T-cell (primary cell): ENCODE results near the gene ELANE. TPM values are rescaled to one million over a fixed set of nuclear protein-coding genes. Genes with fewer than 3 reads are reported as not detected.
A peak's percentile ranks its signal among the peaks of the same experiment; 100 is the strongest.

Experiments used
- ATAC-seq, 4 experiments: fragments of 200-7000 bp in 3 of 4; fragments of 150-1000 bp in 1 of 4; cut with Tn5 transposase; replicated peaks in 1 of 4; 1 replicate in 3 of 4; 2 replicates in 1 of 4; pipeline ENCODE4 v1.10.0; 2021; ENCODE audit warnings: moderate library complexity in 3 of 4, mild to moderate bottlenecking in 2 of 4, moderate number of reproducible peaks in 1 of 4
- CTCF ChIA-PET, 2 donors: fragments of 300-600 bp; sonication (Branson Sonifier 250); formaldehyde crosslinking; loops; one replicate each; lab custom pipeline; 2022; ENCODE audit warnings: antibody characterized with exemption in 2 of 2; lab: Charles Lee
- POLR2A ChIA-PET, 2 donors: fragments of 300-600 bp; sonication (Branson Sonifier 250); formaldehyde crosslinking; loops; one replicate each; lab custom pipeline; 2022; ENCODE audit warnings: antibody characterized with exemption in 2 of 2; lab: Charles Lee
- DNase-seq, 35 experiments: peaks; one replicate each; pipeline versions ENCODE4 v3.0.0 to v3.0.0-alpha.2; 2013 to 2023
- H3K27ac ChIP-seq: one replicate; pipeline ENCODE4 v1.5.1; 2013; ENCODE audit warnings: low read length
- H3K27me3 ChIP-seq, 2 experiments: replicated peaks in 1 of 2; 1 replicate in 1 of 2; 2 replicates in 1 of 2; pipeline versions ENCODE4 v1.6.1 to v1.7.0; 2013; ENCODE audit warnings: low read length in 1 of 2, mixed read lengths in 1 of 2; ENCODE audit not compliant: control insufficient read depth in 2 of 2, insufficient read depth in 2 of 2; ENCODE audit errors: extremely low read depth in 1 of 2
- H3K36me3 ChIP-seq, 2 donors: 1 replicate in 1 of 2; 2 replicates in 1 of 2; pipeline versions ENCODE4 v1.6.1 to v1.7.0; 2013; ENCODE audit warnings: low read length in 1 of 2; ENCODE audit not compliant: control insufficient read depth in 2 of 2, insufficient read depth in 1 of 2; ENCODE audit errors: extremely low read depth in 1 of 2
- H3K4me1 ChIP-seq, 2 experiments: 1 replicate in 1 of 2; 2 replicates in 1 of 2; pipeline versions ENCODE4 v1.6.1 to v1.7.0; 2013; ENCODE audit warnings: low read length in 2 of 2, mixed read lengths in 1 of 2; ENCODE audit not compliant: insufficient read depth in 2 of 2, control insufficient read depth in 1 of 2; ENCODE audit errors: extremely low read depth in 1 of 2
- H3K4me3 ChIP-seq, 2 donors: 1 replicate in 1 of 2; 2 replicates in 1 of 2; pipeline versions ENCODE4 v1.5.1 to v1.7.0; 2013; ENCODE audit warnings: mild to moderate bottlenecking in 2 of 2, low read length in 1 of 2, moderate library complexity in 1 of 2; ENCODE audit not compliant: control insufficient read depth in 1 of 2; ENCODE audit errors: extremely low read depth in 1 of 2
- H3K9me3 ChIP-seq: 2 replicates; pipeline ENCODE4 v1.7.0; 2013
- H3K27ac Mint-ChIP-seq, 2 donors: one replicate each; pipeline ENCODE4 v1.8.0; 2020 to 2021; ENCODE audit warnings: mild to moderate bottlenecking in 2 of 2, mixed read lengths in 2 of 2
- H3K27me3 Mint-ChIP-seq, 2 donors: one replicate each; pipeline ENCODE4 v1.8.0; 2021 to 2022; ENCODE audit warnings: mixed read lengths in 2 of 2
- H3K36me3 Mint-ChIP-seq: one replicate; pipeline ENCODE4 v1.8.0; 2021; ENCODE audit warnings: mixed read lengths
- H3K4me1 Mint-ChIP-seq, 3 donors: one replicate each; pipeline ENCODE4 v1.8.0; 2020 to 2022; ENCODE audit warnings: mixed read lengths in 3 of 3, mild to moderate bottlenecking in 1 of 3
- H3K4me3 Mint-ChIP-seq, 3 donors: one replicate each; pipeline ENCODE4 v1.8.0; 2020 to 2022; ENCODE audit warnings: mild to moderate bottlenecking in 3 of 3, mixed read lengths in 3 of 3, moderate library complexity in 3 of 3
- H3K9me3 Mint-ChIP-seq, 3 donors: one replicate each; pipeline ENCODE4 v1.8.0; 2020 to 2022; ENCODE audit warnings: mixed read lengths in 3 of 3
- WGBS: methylation state at CpG from one replicate; pipeline ENCODE4 v1.1.5; 2013; ENCODE audit warnings: missing lambda C conversion rate; ENCODE audit not compliant: insufficient coverage; 5-methylcytosine and 5-hydroxymethylcytosine counted together
- total RNA-seq, 35 experiments: library from RNA in 6 of 35; stranded (reverse) in 6 of 35; fragments of 120-200 nt in 1 of 35; gene quantifications; one replicate each; pipeline versions ENCODE4 v1.2.1 to v1.2.4 and lab custom pipeline; 2013 to 2026

Gene ELANE
- total RNA-seq, 5 donors from 2014 or later (not counting 1 experiment from before 2014, with no cell fraction given): 0.83 TPM; not detected in 4

GRCh38 chr19:813219-814151, 38.6 kb upstream of the ELANE start:
- ChIA-PET CTCF (no interaction called here), POLR2A (no interaction called here)
- Histone ChIP-seq H3K27ac (no peak overlapping the region), H3K4me3 (no peak overlapping the region), H3K9me3 (no peaks in the 10 kb centered on the region), H3K4me1 (no peaks in the 10 kb centered on the region), H3K27me3 (no peaks in the 10 kb centered on the region), H3K36me3 (peaks cover 36 to 40% of the 10 kb centered on the region in 2 donors)
- ATAC-seq (peak in 1 of 4 experiments; percentile 19), DNase-seq (no peak)
- Mint-ChIP-seq H3K4me3 (no peak overlapping the region), H3K27ac (no peak overlapping the region), H3K27me3 (no peaks in the 10 kb centered on the region), H3K9me3 (no peaks in the 10 kb centered on the region), H3K36me3 (peaks cover 14% of the 10 kb centered on the region), H3K4me1 (peaks cover 0 to 7% (median 0%) of the 10 kb centered on the region in 3 donors)
- WGBS: 95% methylated on average over 72 of the region's 87 CpGs

- Histone ChIP-seq H3K36me3 (peaks cover 27 to 39% of the 10 kb centered on the region in 2 donors), H3K9me3 (no peaks in the 10 kb centered on the region), H3K27me3 (no peaks in the 10 kb centered on the region), H3K4me1 (no peaks in the 10 kb centered on the region), H3K4me3 (no peak overlapping the region), H3K27ac (no peak overlapping the region)
- Mint-ChIP-seq H3K4me3 (no peak overlapping the region), H3K9me3 (no peaks in the 10 kb centered on the region), H3K27ac (no peak overlapping the region), H3K4me1 (peaks cover 0 to 7% (median 0%) of the 10 kb centered on the region in 3 donors), H3K27me3 (no peaks in the 10 kb centered on the region), H3K36me3 (peaks cover 14% of the 10 kb centered on the region)
- 93% methylated on average over 45 of the region's 49 CpGs for WGBS
- ChIA-PET CTCF (no interaction called here), POLR2A (no interaction called here)
- ATAC-seq (peak in 2 of 4 experiments; percentile 7 to 12), DNase-seq (no peak)
Observed at GRCh38 chr19:814152-815078, 37.7 kb upstream of the ELANE start.

- H3K4me1 Mint-ChIP-seq: peaks cover 0 to 7% (median 0%) of the 10 kb centered on the region in 3 donors
- ATAC-seq: peak in 3 of 4 experiments; percentile 13 to 21 (median 19)
- Histone ChIP-seq H3K4me3 (no peak overlapping the region), H3K9me3 (no peaks in the 10 kb centered on the region), H3K36me3 (peaks cover 19 to 31% of the 10 kb centered on the region in 2 donors), H3K27ac (no peak overlapping the region), H3K4me1 (no peaks in the 10 kb centered on the region), H3K27me3 (no peaks in the 10 kb centered on the region)
- WGBS: 96% methylated on average over 36 of the region's 47 CpGs
- H3K27me3 Mint-ChIP-seq: no peaks in the 10 kb centered on the region
- peaks cover 14% of the 10 kb centered on the region for H3K36me3 Mint-ChIP-seq
- H3K27ac Mint-ChIP-seq: no peak overlapping the region
- DNase-seq: no peak
- ChIA-PET CTCF (no interaction called here), POLR2A (no interaction called here)
- no peaks in the 10 kb centered on the region for H3K9me3 Mint-ChIP-seq
- no peak overlapping the region for H3K4me3 Mint-ChIP-seq
Observed at GRCh38 chr19:815079-815774, 36.9 kb upstream of the ELANE start.

GRCh38 chr19:815775-816499, 36.2 kb upstream of the ELANE start:
- Mint-ChIP-seq H3K4me1 (peaks cover 0 to 7% (median 2%) of the 10 kb centered on the region in 3 donors), H3K36me3 (peaks cover 14% of the 10 kb centered on the region), H3K4me3 (peak overlapping the region in 1 of 3 donors; percentile 3), H3K9me3 (no peaks in the 10 kb centered on the region), H3K27ac (no peak overlapping the region), H3K27me3 (no peaks in the 10 kb centered on the region)
- Histone ChIP-seq H3K9me3 (no peaks in the 10 kb centered on the region), H3K27me3 (peaks cover 2% of the 10 kb centered on the region in 2 experiments), H3K36me3 (peaks cover 12 to 26% of the 10 kb centered on the region in 2 donors), H3K27ac (no peak overlapping the region), H3K4me1 (no peaks in the 10 kb centered on the region), H3K4me3 (no peak overlapping the region)
- ChIA-PET CTCF (no interaction called here), POLR2A (no interaction called here)
- WGBS: 90% methylated on average over 11 of the region's 13 CpGs
- ATAC-seq (peak in 1 of 4 experiments; percentile 6), DNase-seq (no peak)

GRCh38 chr19:816500-816857, 35.6 kb upstream of the ELANE start:
- H3K4me3 Mint-ChIP-seq: no peak overlapping the region

More at GRCh38 chr19:816500-816857, 35.6 kb upstream of the ELANE start:
- ATAC-seq: no peak
- H3K27me3 Mint-ChIP-seq: no peaks in the 10 kb centered on the region
- Histone ChIP-seq H3K4me3 (no peak overlapping the region), H3K9me3 (no peaks in the 10 kb centered on the region), H3K4me1 (no peaks in the 10 kb centered on the region), H3K27me3 (peaks cover 2 to 7% of the 10 kb centered on the region in 2 experiments), H3K36me3 (peaks cover 6 to 21% of the 10 kb centered on the region in 2 donors), H3K27ac (no peak overlapping the region)
- peaks cover 14% of the 10 kb centered on the region for H3K36me3 Mint-ChIP-seq
- no peak overlapping the region for H3K27ac Mint-ChIP-seq
- POLR2A ChIA-PET: no interaction called here
- peaks cover 0 to 7% (median 2%) of the 10 kb centered on the region in 3 donors for H3K4me1 Mint-ChIP-seq
- DNase-seq: no peak
- CTCF ChIA-PET: no interaction called here
- H3K9me3 Mint-ChIP-seq: no peaks in the 10 kb centered on the region
- WGBS: 95% methylated on average over 2 of the region's 2 CpGs
